ENCODE measurements around the gene PTAFR.

The PTAFR gene

GRCh38 chr1:28193701-28194161 is 17.2 kb upstream of the PTAFR start:
- TF ChIP-seq CTCF (IDR thresholded peaks at IDR 0.05; ENCODE audit: low read length, missing control alignments) = no peak
- DNase-seq (ENCODE audit: low read depth) = no peak
- H3K4me3 ChIP-seq (replicated peaks; ENCODE audit: low read depth, low read length) = no peak overlapping the region

GRCh38 chr1:28190996-28191645 is 14.6 kb upstream of the PTAFR start:
- DNase-seq (ENCODE audit: low read depth) = peak; percentile 70
- no peak overlapping the region for H3K4me3 ChIP-seq (replicated peaks; ENCODE audit: low read depth, low read length)
- no peak for TF ChIP-seq CTCF (IDR thresholded peaks at IDR 0.05; ENCODE audit: low read length, missing control alignments)

- TF ChIP-seq CTCF (IDR thresholded peaks at IDR 0.05; ENCODE audit: low read length, missing control alignments) = no peak
- DNase-seq (ENCODE audit: low read depth) = no peak
- no peak overlapping the region for H3K4me3 ChIP-seq (replicated peaks; ENCODE audit: low read depth, low read length)
Observed at GRCh38 chr1:28190337-28190979, 14.0 kb upstream of the PTAFR start.

GRCh38 chr1:28185071-28185470 is 8.6 kb upstream of the PTAFR start:
- H3K4me3 ChIP-seq (replicated peaks; ENCODE audit: low read depth, low read length) = no peak overlapping the region
- TF ChIP-seq CTCF (IDR thresholded peaks at IDR 0.05; ENCODE audit: low read length, missing control alignments) = no peak
- no peak for DNase-seq (ENCODE audit: low read depth)

- no peak for DNase-seq (ENCODE audit: low read depth)
- H3K4me3 ChIP-seq (replicated peaks; ENCODE audit: low read depth, low read length) = no peak overlapping the region
- no peak for TF ChIP-seq CTCF (IDR thresholded peaks at IDR 0.05; ENCODE audit: low read length, missing control alignments)
Observed at GRCh38 chr1:28180306-28181305, 4.1 kb upstream of the PTAFR start.

GRCh38 chr1:28178690-28179485 is 2.4 kb upstream of the PTAFR start:
- DNase-seq (ENCODE audit: low read depth) = no peak
- no peak for TF ChIP-seq CTCF (IDR thresholded peaks at IDR 0.05; ENCODE audit: low read length, missing control alignments)
- no peak overlapping the region for H3K4me3 ChIP-seq (replicated peaks; ENCODE audit: low read depth, low read length)

Measured in fibroblast of pulmonary artery (primary cell).